ENCODE results near the gene PAN2. TPM values are rescaled to one million over a fixed set of nuclear protein-coding genes. Genes with fewer than 3 reads are reported as not detected.
A peak's percentile ranks its signal among the peaks of the same experiment; 100 is the strongest.
"Not testable (repeated sequence)": the region's sequence is repeated elsewhere in the genome, so short reads cannot be mapped to it uniquely, and the experiment has no call there.

The PAN2 gene
- total RNA-seq, 1 donor from 2014 or later, result 19.3 TPM

DNA sequence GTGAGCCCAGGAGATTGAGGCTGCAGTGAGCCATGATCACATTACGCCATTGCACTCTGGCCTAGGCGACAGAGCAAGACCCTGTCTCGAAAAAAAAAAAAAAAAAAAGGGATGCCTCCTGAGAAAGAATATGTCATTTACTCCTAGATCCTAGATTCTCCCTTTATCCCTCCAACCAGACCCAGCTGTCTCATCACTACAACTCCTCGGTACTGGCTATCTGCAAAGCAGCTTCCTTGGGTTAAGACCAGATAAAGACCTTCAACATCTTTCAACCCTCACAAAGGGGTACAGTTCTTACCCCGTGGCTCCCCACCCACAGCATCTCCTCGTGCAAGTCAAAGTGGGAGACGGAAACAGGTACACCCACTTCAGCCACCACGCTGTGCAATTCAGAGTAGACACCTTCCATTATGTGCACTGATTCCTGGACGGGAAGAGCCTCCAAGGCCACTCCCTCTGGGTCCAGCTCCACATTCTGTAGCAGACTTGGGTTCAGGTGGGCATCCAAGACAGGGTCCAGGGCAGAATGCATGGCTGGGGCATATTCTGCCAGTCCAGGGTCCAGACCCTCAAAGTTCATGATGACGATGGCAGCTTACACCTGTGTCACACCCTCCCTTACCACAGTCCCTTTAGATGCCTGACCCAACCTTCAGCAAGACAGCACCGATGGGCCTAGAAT, 1.1 kb downstream of the PAN2 start:
- Histone ChIP-seq H3K36me3 (ENCODE audit: control insufficient read depth in 3 of 3, insufficient read depth in 3 of 3, low read length in 3 of 3) (peaks cover 8 to 11% (median 9%) of the 10 kb centered on the region in 3 donors), H3K4me1 (ENCODE audit: control insufficient read depth in 3 of 3, insufficient read depth in 3 of 3, low read length in 3 of 3) (peaks cover 15 to 19% (median 16%) of the 10 kb centered on the region in 3 donors), H3K27ac (ENCODE audit: low read depth, low read length) (peak overlapping the region; percentile 94), H3K4me3 (ENCODE audit: low read length in 3 of 3) (peak overlapping the region; percentile 83 to 92 (median 87)), H3K9ac (ENCODE audit: low read depth in 1 of 3, low read length in 3 of 3) (peak overlapping the region in 2 of 3 donors; percentile 85 to 93), H3K27me3 (ENCODE audit: control insufficient read depth in 3 of 3, insufficient read depth in 3 of 3, low read length in 3 of 3) (no peaks in the 10 kb centered on the region), H3K9me3 (ENCODE audit: control insufficient read depth in 3 of 3, low read length in 3 of 3) (no peaks in the 10 kb centered on the region)

DNA sequence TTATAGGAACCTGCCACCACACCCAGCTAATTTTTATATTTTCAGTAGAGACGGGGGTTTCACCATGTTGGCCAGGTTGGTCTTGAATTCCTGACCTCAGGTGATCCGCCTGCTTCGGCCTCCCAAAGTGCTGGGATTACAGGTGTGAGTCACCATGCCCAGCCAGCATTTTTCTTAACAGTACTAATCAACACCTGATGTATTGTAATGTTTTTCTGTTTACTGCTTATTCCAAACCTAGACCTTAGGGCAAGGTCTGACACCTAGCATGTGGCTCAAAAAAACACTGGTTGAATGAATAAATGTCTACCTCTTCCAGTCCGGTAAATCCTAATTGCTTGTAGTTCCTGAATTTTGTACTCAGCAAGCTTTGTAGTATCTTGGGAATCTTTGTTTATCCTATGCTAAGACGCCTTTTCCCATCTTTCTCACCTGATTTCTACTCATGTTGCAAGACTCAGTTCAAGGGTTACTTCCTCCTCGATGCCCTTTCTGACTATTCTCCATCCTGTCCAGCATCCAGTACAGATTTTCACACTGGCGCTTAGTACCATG, 2.8 kb downstream of the PAN2 start:
- H3K4me3 ChIP-seq (ENCODE audit: low read length in 3 of 3), result no peak overlapping the region
- peaks cover 15 to 19% (median 16%) of the 10 kb centered on the region in 3 donors for H3K4me1 ChIP-seq (ENCODE audit: control insufficient read depth in 3 of 3, insufficient read depth in 3 of 3, low read length in 3 of 3)
- no peaks in the 10 kb centered on the region for H3K9me3 ChIP-seq (ENCODE audit: control insufficient read depth in 3 of 3, low read length in 3 of 3)
- H3K36me3 ChIP-seq (ENCODE audit: control insufficient read depth in 3 of 3, insufficient read depth in 3 of 3, low read length in 3 of 3), result peaks cover 22 to 27% (median 25%) of the 10 kb centered on the region in 3 donors
- H3K27ac ChIP-seq (ENCODE audit: low read depth, low read length), result no peak overlapping the region
- H3K9ac ChIP-seq (ENCODE audit: low read depth in 1 of 3, low read length in 3 of 3), result no peak overlapping the region
- H3K27me3 ChIP-seq (ENCODE audit: control insufficient read depth in 3 of 3, insufficient read depth in 3 of 3, low read length in 3 of 3), result no peaks in the 10 kb centered on the region

DNA sequence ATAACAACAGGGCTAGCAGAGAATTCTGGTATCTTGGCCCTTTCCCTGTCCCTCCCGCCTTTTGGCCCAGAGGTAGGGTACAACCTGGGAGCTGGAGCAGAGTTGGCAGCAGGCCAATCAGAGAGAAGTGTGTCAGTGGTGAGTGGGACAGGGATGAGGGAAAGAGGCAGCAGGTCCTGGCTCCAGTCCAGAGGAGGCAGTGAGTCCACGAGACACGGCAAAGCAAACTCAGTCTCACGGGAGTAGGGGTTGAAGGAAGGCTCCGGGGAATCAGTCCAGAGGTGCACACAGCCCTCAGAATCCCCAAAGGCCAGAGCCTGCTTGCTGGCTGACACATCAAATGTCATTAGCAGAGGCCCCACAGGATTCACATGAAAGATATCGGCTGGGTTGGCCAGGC, 7.3 kb downstream of the PAN2 start:
- H3K9me3 ChIP-seq (ENCODE audit: control insufficient read depth in 3 of 3, low read length in 3 of 3), result no peaks in the 10 kb centered on the region
- H3K4me1 ChIP-seq (ENCODE audit: control insufficient read depth in 3 of 3, insufficient read depth in 3 of 3, low read length in 3 of 3), result no peaks in the 10 kb centered on the region
- no peak overlapping the region for H3K4me3 ChIP-seq (ENCODE audit: low read length in 3 of 3)
- H3K27me3 ChIP-seq (ENCODE audit: control insufficient read depth in 3 of 3, insufficient read depth in 3 of 3, low read length in 3 of 3), result no peaks in the 10 kb centered on the region
- peaks cover 48 to 70% (median 67%) of the 10 kb centered on the region in 3 donors for H3K36me3 ChIP-seq (ENCODE audit: control insufficient read depth in 3 of 3, insufficient read depth in 3 of 3, low read length in 3 of 3)
- H3K9ac ChIP-seq (ENCODE audit: low read depth in 1 of 3, low read length in 3 of 3), result no peak overlapping the region
- H3K27ac ChIP-seq (ENCODE audit: low read depth, low read length), result no peak overlapping the region

DNA sequence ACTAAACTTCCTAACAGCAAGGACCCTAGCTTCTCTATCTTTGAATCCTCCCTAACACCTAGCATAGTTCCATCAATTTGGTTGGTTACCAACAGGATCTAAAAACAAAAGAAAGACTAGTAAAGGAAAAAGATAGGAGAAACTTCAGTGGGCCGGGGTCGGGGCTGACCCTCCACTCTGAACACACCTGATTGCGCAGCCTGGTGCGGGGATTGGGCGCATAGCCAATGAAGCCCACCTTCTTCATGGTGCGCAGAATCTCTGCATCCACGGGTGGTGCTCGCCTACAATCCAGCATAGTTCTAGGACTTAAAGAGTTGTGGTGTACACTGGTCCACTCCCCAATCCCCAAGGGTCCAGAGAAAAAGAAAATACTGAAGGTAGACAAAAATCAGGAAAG, 7.7 kb downstream of the PAN2 start:
- no peaks in the 10 kb centered on the region for H3K9me3 ChIP-seq (ENCODE audit: control insufficient read depth in 3 of 3, low read length in 3 of 3)
- no peak overlapping the region for H3K27ac ChIP-seq (ENCODE audit: low read depth, low read length)
- H3K36me3 ChIP-seq (ENCODE audit: control insufficient read depth in 3 of 3, insufficient read depth in 3 of 3, low read length in 3 of 3), result peaks cover 48 to 70% (median 68%) of the 10 kb centered on the region in 3 donors
- H3K4me1 ChIP-seq (ENCODE audit: control insufficient read depth in 3 of 3, insufficient read depth in 3 of 3, low read length in 3 of 3), result no peaks in the 10 kb centered on the region
- no peak overlapping the region for H3K9ac ChIP-seq (ENCODE audit: low read depth in 1 of 3, low read length in 3 of 3)
- H3K27me3 ChIP-seq (ENCODE audit: control insufficient read depth in 3 of 3, insufficient read depth in 3 of 3, low read length in 3 of 3), result no peaks in the 10 kb centered on the region
- no peak overlapping the region for H3K4me3 ChIP-seq (ENCODE audit: low read length in 3 of 3)

DNA sequence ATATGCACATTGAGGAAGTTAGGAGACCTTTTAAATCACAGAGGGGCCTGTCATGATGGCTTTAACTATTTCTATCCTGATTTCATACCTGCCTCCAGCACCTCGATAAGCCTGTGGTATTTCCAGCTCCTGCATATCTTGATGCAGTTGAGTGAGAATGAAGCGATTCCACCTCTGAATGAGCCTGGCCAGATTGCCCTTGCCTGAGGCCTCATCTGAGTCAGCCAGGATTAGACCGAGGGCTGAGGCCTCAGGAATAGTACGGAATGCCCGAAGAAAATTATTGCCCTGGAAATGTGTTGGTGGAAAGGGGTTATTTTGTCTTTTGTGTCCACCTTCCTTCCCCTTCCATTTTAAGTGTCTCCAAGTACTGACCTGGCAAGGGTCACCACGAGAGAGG, 9.6 kb downstream of the PAN2 start:
- Histone ChIP-seq H3K27me3 (ENCODE audit: control insufficient read depth in 3 of 3, insufficient read depth in 3 of 3, low read length in 3 of 3) (no peaks in the 10 kb centered on the region), H3K9me3 (ENCODE audit: control insufficient read depth in 3 of 3, low read length in 3 of 3) (no peaks in the 10 kb centered on the region), H3K4me3 (ENCODE audit: low read length in 3 of 3) (no peak overlapping the region), H3K36me3 (ENCODE audit: control insufficient read depth in 3 of 3, insufficient read depth in 3 of 3, low read length in 3 of 3) (peaks cover 55 to 80% (median 78%) of the 10 kb centered on the region in 3 donors), H3K4me1 (ENCODE audit: control insufficient read depth in 3 of 3, insufficient read depth in 3 of 3, low read length in 3 of 3) (no peaks in the 10 kb centered on the region), H3K27ac (ENCODE audit: low read depth, low read length) (no peak overlapping the region), H3K9ac (ENCODE audit: low read depth in 1 of 3, low read length in 3 of 3) (no peak overlapping the region)

DNA sequence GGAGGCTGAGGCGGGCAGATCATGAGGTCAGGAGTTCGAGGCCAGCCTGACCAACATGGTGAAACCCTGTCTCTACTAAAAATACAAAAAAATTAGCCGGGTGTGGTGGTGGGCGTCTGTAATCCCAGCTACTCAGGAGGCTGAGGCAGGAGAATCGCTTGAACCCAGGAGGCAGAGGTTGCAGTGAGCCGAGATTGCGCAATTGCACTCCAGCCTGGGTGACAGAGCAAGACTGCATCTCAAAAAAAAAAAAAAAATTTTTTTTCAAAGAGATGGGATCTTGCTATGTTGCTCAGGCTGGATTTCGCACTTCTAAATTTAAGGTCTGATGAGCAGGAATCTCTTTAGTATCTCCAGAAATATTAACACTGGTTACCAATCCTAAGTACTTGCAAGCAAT, 12.2 kb downstream of the PAN2 start:
- H3K4me1 ChIP-seq (ENCODE audit: control insufficient read depth in 3 of 3, insufficient read depth in 3 of 3, low read length in 3 of 3); H3K27ac ChIP-seq (ENCODE audit: low read depth, low read length); H3K4me3 ChIP-seq (ENCODE audit: low read length in 3 of 3); H3K27me3 ChIP-seq (ENCODE audit: control insufficient read depth in 3 of 3, insufficient read depth in 3 of 3, low read length in 3 of 3); H3K9ac ChIP-seq (ENCODE audit: low read depth in 1 of 3, low read length in 3 of 3); H3K9me3 ChIP-seq (ENCODE audit: control insufficient read depth in 3 of 3, low read length in 3 of 3): not testable (repeated sequence)
- peaks cover 49 to 69% (median 68%) of the 10 kb centered on the region in 3 donors for H3K36me3 ChIP-seq (ENCODE audit: control insufficient read depth in 3 of 3, insufficient read depth in 3 of 3, low read length in 3 of 3)

DNA sequence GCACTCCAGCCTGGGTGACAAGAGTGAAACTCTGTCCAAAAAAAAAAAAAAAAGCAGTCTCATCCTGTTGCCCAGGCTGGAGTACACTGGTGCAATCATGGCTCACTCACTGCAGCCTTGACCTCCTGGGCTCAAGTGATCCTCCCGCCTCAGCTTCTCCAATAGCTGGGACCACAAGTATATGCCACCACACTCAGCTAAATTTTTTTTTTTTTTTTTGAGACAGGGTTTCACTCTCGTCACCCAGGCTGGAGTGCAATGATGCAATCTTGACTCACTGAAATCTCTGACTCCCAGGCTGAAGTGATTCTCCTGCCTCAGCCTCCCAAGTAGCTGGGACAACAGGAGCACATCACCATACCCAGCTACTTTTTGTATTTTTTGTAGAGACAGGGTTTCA, 12.8 kb downstream of the PAN2 start:
- Histone ChIP-seq H3K27me3 (ENCODE audit: control insufficient read depth in 3 of 3, insufficient read depth in 3 of 3, low read length in 3 of 3) (no peaks in the 10 kb centered on the region), H3K36me3 (ENCODE audit: control insufficient read depth in 3 of 3, insufficient read depth in 3 of 3, low read length in 3 of 3) (peaks cover 45 to 63% (median 62%) of the 10 kb centered on the region in 3 donors)

DNA sequence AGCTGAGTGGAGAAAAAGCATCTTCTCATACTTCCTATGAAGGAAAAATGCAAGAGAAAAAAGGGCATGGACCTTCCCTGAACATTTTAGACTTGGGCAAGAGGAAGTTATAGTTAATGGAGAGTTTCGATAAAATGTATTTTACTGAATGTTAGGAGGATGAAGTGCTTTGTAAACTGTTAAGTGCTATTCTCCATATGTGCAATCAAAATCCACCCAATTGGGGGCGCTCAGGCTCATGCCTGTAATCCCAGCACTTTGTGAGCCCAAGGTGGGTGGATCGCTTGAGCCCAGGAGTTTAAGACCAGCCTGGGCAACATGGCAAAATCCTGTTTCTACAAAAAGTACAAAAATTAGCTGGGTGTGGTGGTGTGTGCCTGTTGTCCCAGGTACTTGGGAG, 16.1 kb downstream of the PAN2 start:
- Histone ChIP-seq H3K4me3 (ENCODE audit: low read length in 3 of 3) (no peak overlapping the region), H3K27ac (ENCODE audit: low read depth, low read length) (no peak overlapping the region), H3K4me1 (ENCODE audit: control insufficient read depth in 3 of 3, insufficient read depth in 3 of 3, low read length in 3 of 3) (peaks cover 17 to 24% (median 18%) of the 10 kb centered on the region in 3 donors), H3K36me3 (ENCODE audit: control insufficient read depth in 3 of 3, insufficient read depth in 3 of 3, low read length in 3 of 3) (peaks cover 24 to 39% (median 32%) of the 10 kb centered on the region in 3 donors), H3K9ac (ENCODE audit: low read depth in 1 of 3, low read length in 3 of 3) (no peak overlapping the region), H3K27me3 (ENCODE audit: control insufficient read depth in 3 of 3, insufficient read depth in 3 of 3, low read length in 3 of 3) (no peaks in the 10 kb centered on the region), H3K9me3 (ENCODE audit: control insufficient read depth in 3 of 3, low read length in 3 of 3) (no peaks in the 10 kb centered on the region)

More for the DNA sequence above, 12.8 kb downstream of the PAN2 start:
- Histone ChIP-seq H3K4me1 (ENCODE audit: control insufficient read depth in 3 of 3, insufficient read depth in 3 of 3, low read length in 3 of 3) (peaks cover 8% of the 10 kb centered on the region in 3 donors), H3K9ac (ENCODE audit: low read depth in 1 of 3, low read length in 3 of 3) (no peak overlapping the region), H3K9me3 (ENCODE audit: control insufficient read depth in 3 of 3, low read length in 3 of 3) (no peaks in the 10 kb centered on the region), H3K4me3 (ENCODE audit: low read length in 3 of 3) (no peak overlapping the region), H3K27ac (ENCODE audit: low read depth, low read length) (no peak overlapping the region)

DNA sequence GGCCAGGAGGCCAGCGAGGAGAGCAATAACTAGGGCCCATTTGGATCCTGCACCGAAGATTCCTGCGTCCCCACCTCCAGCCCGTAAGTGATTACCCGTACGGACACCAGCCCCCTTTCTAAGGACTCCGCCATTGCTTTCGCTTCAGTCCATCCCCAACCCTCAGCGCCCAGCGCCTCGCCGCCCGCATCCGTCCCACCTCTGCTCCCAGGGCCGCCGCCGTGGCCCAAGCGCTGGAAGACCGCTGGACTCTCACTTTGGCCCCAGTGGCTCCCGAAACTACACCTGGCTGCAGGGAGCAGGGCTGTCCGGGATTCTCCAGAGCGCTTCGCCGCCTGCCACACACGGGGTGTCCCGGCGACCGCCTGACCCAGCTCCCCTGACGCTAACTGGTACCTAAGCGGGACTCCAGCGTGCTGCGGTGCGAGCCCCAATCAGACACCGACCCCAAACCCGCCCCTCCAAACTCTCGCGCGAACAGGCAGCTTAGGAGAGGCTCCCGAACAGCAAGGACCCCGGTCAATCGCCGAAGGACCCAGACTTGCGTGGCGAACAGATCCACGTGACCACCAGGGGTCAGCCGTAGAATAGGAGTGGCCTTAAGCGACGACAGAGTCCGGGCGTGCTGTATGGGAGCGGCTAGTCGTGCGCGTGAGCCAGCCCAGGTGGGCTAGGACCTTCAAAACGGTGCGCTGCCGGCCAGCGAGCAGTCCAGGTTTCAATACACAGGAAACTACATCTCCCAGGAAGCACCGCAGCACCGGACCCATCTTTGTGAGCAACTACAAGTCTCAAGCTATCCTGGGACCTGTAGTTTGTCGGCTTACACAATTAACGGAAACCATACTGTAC, 18.0 kb downstream of the PAN2 start, which contains the start of gene CNPY2:
Gene CNPY2 (minus strand): TSS at position 367 of the 852 bp plus-strand sequence. CDS start 771 bp downstream, outside the sequence.
- Histone ChIP-seq H3K27ac (ENCODE audit: low read depth, low read length) (peak within 1 kb of the TSS; percentile 97), H3K4me3 (ENCODE audit: low read length in 3 of 3) (peak within 1 kb of the TSS; percentile 97 to 100 (median 100)), H3K27me3 (ENCODE audit: control insufficient read depth in 3 of 3, insufficient read depth in 3 of 3, low read length in 3 of 3) (no peaks in the 10 kb centered on the region), H3K36me3 (ENCODE audit: control insufficient read depth in 3 of 3, insufficient read depth in 3 of 3, low read length in 3 of 3) (peaks cover 25 to 34% (median 27%) of the 10 kb centered on the region in 3 donors), H3K9ac (ENCODE audit: low read depth in 1 of 3, low read length in 3 of 3) (peak within 1 kb of the TSS; percentile 95 to 99 (median 98)), H3K9me3 (ENCODE audit: control insufficient read depth in 3 of 3, low read length in 3 of 3) (no peaks in the 10 kb centered on the region), H3K4me1 (ENCODE audit: control insufficient read depth in 3 of 3, insufficient read depth in 3 of 3, low read length in 3 of 3) (peaks cover 17 to 24% (median 18%) of the 10 kb centered on the region in 3 donors)
